Activated CD4-positive, alpha-beta T cell treated with anti-CD3 and anti-CD28 coated beads, Interleukin-10, Interleukin-2, amounts not matched to agents 100 ng/mL and 50 ng/mL, durations not matched to agents 16 hours and 8 hours (primary cell): Measurements from ENCODE around the gene CNTNAP2.

Experiments
- DNase-seq: peaks from one replicate; pipeline ENCODE4 v3.0.0-alpha.2; 2020

Gene CNTNAP2

GRCh38 chr7:146116521-146117222 lies at the start of gene CNTNAP2:
Gene CNTNAP2 (plus strand): TSS chr7:146116801. CDS start chr7:146116877, 76 bp downstream.
- DNase-seq, result no peak

GRCh38 chr7:146067880-146068279 lies 48.7 kb upstream of the CNTNAP2 start:
- no peak for DNase-seq

DNA sequence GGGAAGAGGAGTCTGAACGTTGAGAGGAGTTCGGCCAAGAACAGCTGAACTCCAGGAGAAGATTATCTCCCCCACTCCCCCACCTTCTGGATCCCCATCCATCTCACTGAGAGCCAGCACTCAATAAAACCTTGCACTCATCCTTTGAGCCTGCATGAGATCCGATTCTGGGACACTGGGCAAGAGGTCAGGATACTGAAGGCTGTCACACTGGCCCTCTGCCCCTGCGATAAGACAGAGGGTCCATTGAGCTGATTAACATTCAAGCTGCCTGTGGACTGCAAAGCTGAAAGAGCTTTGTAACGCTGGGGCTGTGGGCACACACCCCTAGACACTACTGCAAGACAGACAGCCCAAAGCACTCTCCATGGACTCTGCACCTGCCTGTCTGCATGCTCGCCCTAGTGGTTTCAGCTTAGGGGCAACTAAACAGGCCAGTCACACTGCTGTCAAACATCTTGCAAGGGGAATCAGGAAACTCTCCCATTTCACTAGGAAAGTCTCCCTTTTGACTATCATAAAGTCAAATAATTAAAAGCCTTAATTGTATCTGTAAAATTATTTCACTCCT lies 42.3 kb upstream of the CNTNAP2 start:
- DNase-seq, result no peak

- DNase-seq, result no peak
Observed at GRCh38 chr7:146076344-146076743, 40.3 kb upstream of the CNTNAP2 start.

GRCh38 chr7:146084086-146084485 lies 32.5 kb upstream of the CNTNAP2 start:
- no peak for DNase-seq

DNA sequence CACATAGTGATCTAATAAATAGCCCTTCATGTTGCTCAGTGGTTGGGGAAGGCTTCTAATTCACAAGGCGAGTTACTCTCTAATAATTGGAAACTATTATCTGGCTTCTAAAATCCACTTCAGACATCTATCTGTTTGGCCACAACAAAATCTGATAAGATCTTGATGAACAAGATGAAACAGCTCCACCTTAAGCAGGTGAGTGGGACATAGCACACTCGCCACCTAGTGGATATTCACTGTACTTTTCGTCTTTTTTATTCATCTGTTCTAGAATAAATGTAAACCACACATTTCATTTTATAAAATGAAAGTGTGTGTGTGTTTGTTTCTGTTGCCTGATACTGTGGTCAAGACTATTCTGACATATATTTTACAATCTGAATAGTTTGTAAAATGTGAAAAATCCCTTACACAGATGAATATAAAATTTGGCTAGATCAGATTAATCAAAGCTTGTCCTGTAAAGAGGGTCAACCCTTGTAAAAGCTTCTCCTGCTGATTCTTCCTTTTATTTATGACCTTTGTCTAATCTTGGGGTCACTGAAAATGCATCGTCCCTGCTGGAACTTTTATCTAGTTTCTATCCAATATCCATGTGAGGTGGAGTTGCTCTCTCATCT lies 26.5 kb upstream of the CNTNAP2 start:
- peak; percentile 45 for DNase-seq

DNA sequence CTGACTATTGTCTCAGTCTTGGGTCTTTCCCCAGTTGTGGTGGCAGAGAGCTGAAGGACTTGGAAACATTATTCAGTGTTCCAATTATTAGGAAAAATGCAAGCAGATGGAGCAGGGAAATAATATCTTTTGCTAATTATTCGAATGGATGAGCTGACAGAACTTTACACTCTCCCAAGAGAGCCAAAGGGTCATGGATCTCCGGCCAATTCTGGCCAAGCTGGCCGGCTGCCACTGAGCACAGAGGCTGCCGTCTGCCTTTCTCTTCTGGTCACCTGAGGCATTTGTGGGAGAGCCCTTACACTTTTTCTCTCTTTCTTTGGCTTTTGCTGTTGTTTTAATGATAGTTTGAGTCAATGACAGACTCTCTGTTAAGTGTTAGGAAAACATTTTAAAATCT lies 22.2 kb upstream of the CNTNAP2 start:
- no peak for DNase-seq

DNA sequence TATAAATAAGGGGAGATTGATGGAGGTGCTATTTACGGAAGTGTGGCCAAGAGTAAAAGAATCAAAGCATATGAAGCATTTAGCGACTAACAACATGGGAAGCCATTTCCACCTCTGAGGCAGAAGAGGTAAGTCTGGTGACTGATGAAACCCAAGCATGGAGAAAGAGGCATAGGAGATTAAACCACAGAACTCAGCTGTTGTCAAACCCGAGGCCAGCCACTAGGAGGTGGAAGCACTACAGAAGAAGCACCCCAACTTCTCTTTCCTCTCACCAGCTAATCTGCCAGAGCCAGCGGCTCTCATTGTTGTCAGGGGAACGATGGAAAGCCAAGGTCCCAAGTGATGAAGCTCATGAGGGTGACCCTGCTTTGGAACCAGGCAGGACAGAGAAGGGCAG lies 19.6 kb upstream of the CNTNAP2 start:
- DNase-seq, result no peak

- no peak for DNase-seq
Observed at GRCh38 chr7:146106319-146106718, 10.3 kb upstream of the CNTNAP2 start.

- DNase-seq, result no peak
Observed at GRCh38 chr7:146112755-146113154, 3.8 kb upstream of the CNTNAP2 start.

- DNase-seq, result no peak
Observed at GRCh38 chr7:146115548-146115850, 1.1 kb upstream of the CNTNAP2 start.

GRCh38 chr7:146115851-146116520 lies 615 bp upstream of the CNTNAP2 start:
- peak; percentile 34 for DNase-seq

DNA sequence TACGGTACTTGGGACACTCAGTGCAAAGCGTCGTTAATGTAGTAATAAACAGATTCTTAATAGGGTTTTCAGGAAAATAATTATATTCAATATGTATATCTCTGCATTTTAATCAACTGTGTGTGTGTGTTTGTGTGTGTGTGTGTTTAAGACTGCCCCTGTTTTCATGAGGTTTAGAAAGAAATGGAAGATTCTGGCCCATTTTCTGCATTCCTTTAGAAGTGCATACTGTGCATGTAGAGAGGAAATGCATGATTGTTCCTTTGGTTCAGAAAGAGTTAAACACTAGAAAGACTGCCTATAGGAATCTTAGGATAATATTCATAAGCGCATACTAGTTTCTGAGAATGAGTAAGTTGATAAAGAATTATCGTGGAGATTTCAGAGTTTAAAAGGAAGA lies 975 bp downstream of the CNTNAP2 start:
- DNase-seq, result no peak

DNA sequence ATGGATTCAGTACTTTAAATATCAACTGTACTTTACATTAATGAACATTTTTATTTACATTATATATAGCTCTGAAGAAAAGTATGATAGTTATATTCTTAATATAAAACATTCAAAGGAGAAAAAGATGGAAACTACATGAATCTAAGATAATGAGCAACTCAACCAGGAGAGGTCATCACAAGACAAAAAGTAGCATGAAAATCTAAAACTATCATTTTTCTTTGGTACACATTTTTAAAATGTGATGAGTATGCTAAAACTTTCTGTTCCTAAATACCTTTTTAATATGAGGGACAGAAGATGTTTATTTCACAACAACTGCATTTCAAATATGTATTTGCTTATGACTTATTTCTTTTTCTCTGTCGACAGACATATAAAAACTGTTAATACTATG lies 2.4 kb downstream of the CNTNAP2 start:
- DNase-seq, result no peak

- no peak for DNase-seq
Observed at GRCh38 chr7:146123715-146124114, 7.1 kb downstream of the CNTNAP2 start.

- no peak for DNase-seq
Observed at GRCh38 chr7:146126767-146127509, 10.3 kb downstream of the CNTNAP2 start.

DNA sequence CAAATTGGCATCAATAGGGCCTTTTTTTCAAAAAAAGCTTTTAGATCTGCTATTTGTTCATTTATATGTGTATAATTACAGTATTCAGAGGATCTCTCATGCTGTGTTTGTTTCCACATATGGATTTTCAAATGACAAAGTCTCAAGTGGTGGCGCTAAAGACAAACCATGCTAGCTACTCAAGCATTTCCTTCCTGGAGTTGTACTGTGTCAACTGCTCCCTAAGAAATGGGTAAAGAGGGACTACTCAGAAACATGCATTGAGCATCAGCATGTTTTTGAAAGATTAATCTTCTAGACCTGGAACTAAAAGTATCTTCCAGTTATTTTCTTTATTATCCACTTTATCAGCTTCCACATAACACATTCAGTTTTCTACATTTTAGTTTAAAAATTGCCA lies 12.7 kb downstream of the CNTNAP2 start:
- no peak for DNase-seq

GRCh38 chr7:146129997-146130396 lies 13.4 kb downstream of the CNTNAP2 start:
- no peak for DNase-seq

DNA sequence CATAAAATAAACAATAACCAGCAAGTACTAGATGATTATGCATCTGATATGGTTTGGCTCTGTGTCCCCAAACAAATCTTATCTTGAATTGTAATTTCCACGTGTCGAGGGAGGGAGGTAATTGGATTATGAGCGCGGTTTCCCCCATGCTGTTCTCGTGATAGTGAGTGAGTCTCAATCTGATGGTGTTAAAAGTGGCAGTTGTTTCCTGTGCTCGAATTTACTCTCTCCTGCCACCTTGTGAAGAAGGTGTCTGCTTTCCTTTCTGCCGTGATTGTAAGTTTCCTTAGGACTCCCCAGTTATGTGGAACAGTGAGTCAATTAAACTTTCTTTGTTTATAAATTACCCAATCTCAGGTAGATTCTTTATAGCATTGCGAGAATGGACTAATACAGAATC lies 15.1 kb downstream of the CNTNAP2 start:
- no peak for DNase-seq

DNA sequence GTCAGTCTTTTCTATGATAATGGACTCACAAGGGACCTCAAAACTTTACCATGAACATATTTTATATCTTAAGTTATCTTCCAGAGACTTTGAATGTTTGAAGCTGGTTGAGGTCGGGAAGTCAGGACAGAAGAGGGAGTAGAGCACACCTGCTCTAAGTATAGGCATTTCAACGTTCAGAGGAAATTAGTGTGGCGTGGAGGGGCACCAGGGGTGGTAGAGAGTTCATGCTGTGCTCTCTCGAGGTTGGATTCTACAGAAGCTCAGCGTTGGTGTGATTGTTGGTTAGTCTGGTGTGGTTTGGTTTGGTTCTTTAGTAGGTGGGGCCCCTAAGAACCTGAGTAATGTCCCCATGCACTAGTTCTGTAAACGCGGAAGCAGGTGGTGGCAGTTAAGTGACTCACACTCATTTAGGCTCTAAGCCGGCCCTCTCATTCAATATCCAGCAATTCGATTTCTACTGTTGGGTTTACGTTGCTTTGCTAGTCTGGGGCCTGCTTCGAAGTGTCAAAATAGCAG lies 19.8 kb downstream of the CNTNAP2 start:
- DNase-seq, result no peak

DNA sequence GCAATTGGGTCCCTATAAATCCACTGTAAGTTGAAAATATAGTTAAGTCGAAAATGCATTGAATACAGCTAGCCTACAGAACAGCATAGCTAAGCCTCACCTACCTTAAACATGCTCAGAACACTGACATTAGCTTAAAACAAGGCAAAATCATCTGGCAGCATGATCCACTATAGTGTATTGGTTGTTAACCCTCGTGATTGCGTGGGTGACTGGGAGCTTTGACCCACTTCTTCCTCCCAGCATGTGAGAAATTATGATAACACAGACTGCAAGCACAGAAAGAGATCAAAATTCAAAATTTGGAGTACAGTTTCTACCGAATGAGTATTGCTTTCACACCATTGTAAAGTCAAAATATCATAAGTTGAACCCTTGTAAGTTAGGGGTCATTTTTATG lies 22.3 kb downstream of the CNTNAP2 start:
- DNase-seq, result no peak

DNA sequence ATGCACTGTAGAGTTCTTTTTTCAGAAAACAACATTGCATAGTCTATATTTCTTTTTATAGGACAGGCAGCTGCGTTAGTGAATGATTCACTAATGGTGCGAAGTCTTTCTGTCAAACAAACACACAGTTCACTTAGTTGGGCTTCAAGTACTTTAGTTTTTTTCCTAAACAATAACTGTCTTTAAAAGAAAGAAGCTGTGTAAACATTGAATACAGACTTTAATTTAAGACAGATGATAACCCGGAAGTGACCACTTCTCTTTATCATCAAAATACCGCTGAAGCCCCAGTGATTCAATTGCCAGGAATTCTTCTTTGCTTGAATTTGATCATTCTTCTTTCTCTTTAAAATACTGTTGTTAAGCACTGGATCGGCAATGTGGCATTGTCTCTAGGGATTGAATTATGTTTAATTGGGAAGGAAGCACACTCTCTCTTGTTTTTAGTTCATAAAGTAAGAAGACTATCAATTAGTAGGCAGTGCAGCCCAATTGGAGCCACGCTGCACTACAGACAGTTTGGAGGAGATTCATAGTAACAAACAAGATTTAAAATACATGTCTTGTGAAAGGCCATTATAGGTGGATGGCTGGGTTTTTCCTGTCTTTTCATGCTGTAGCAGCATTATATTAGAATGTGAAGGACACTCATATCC lies 30.4 kb downstream of the CNTNAP2 start:
- DNase-seq, result no peak

GRCh38 chr7:146150153-146150552 lies 33.6 kb downstream of the CNTNAP2 start:
- DNase-seq, result no peak
